ENCODE data around the gene SYNE2. TPM values are rescaled to one million over a fixed set of nuclear protein-coding genes. Genes with fewer than 3 reads are reported as not detected.
"Not testable (repeated sequence)": the region's sequence is repeated elsewhere in the genome, so short reads cannot be mapped to it uniquely, and the experiment has no call there.

Gene SYNE2
- total RNA-seq: 10 to 100 TPM; 60.3 to 97.9 TPM
- polyA plus RNA-seq (ENCODE audit: insufficient read length in 2 of 2): 10 to 100 TPM; 49.1 to 51.6 TPM
- long read RNA-seq, donor 1, partial matches to known transcripts: 0 of 2 reads
- long read RNA-seq, donor 1, other reads (novel, unspliced or antisense): 0 of 2 reads
- long read RNA-seq, donor 2: 0 reads
- long read RNA-seq, donor 3, partial matches to known transcripts: 6 of 6 reads
- long read RNA-seq, donor 3, other reads (novel, unspliced or antisense): 0 of 6 reads
- long read RNA-seq, donor 4, partial matches to known transcripts: 0 of 1 reads
- long read RNA-seq, donor 4, other reads (novel, unspliced or antisense): 0 of 1 reads

GRCh38 chr14:63852817-63853731 is at the start of gene SYNE2:
SYNE2 (plus strand) TSS chr14:63853004; CDS start chr14:63909149, 56,145 bp downstream.
- H3K27ac ChIP-seq (ENCODE audit: low read depth, low read length): peak within 1 kb of the TSS; percentile 71
- H3K27me3 ChIP-seq (ENCODE audit: control insufficient read depth, insufficient read depth, low read length): no peaks in the 10 kb centered on the region
- H3K36me3 ChIP-seq (ENCODE audit: control insufficient read depth, insufficient read depth, low read length): no peaks in the 10 kb centered on the region
- no peaks in the 10 kb centered on the region for H3K9me3 ChIP-seq (ENCODE audit: control insufficient read depth, insufficient read depth, low read length)
- H3K4me1 ChIP-seq (ENCODE audit: control insufficient read depth, insufficient read depth, low read length): no peaks in the 10 kb centered on the region
- peak within 1 kb of the TSS; percentile 61 for H3K4me3 ChIP-seq (ENCODE audit: low read depth, low read length)
- peak in 5 of 6 donors; percentile 33 to 93 (median 58) for DNase-seq (ENCODE audit: low read depth in 4 of 6, low spot score in 6 of 6)
- under 1% methylated on average over 123 of the region's 124 CpGs for WGBS (ENCODE audit: insufficient coverage)

- H3K9me3 ChIP-seq (ENCODE audit: control insufficient read depth, insufficient read depth, low read length); H3K27ac ChIP-seq (ENCODE audit: low read depth, low read length); H3K4me3 ChIP-seq (ENCODE audit: low read depth, low read length); H3K4me1 ChIP-seq (ENCODE audit: control insufficient read depth, insufficient read depth, low read length); DNase-seq (ENCODE audit: low read depth in 4 of 6, low spot score in 6 of 6); H3K36me3 ChIP-seq (ENCODE audit: control insufficient read depth, insufficient read depth, low read length); H3K27me3 ChIP-seq (ENCODE audit: control insufficient read depth, insufficient read depth, low read length): not testable (repeated sequence)
- WGBS (ENCODE audit: insufficient coverage): 95% methylated on average over 27 of the region's 35 CpGs
Measured at GRCh38 chr14:63803221-63803791, 49.5 kb upstream of the SYNE2 start.

GRCh38 chr14:63806064-63806463 is 46.7 kb upstream of the SYNE2 start:
- not testable (repeated sequence) for H3K36me3 ChIP-seq (ENCODE audit: control insufficient read depth, insufficient read depth, low read length); H3K4me1 ChIP-seq (ENCODE audit: control insufficient read depth, insufficient read depth, low read length); DNase-seq (ENCODE audit: low read depth in 4 of 6, low spot score in 6 of 6); H3K27ac ChIP-seq (ENCODE audit: low read depth, low read length); H3K27me3 ChIP-seq (ENCODE audit: control insufficient read depth, insufficient read depth, low read length); H3K9me3 ChIP-seq (ENCODE audit: control insufficient read depth, insufficient read depth, low read length); H3K4me3 ChIP-seq (ENCODE audit: low read depth, low read length)
- WGBS (ENCODE audit: insufficient coverage): 100% methylated on average over 1 of the region's 2 CpGs

GRCh38 chr14:63811692-63812091 is 41.1 kb upstream of the SYNE2 start:
- WGBS (ENCODE audit: insufficient coverage): no CpG with 5 or more reads among the region's 3 CpGs
- DNase-seq (ENCODE audit: low read depth in 4 of 6, low spot score in 6 of 6); H3K4me1 ChIP-seq (ENCODE audit: control insufficient read depth, insufficient read depth, low read length); H3K27me3 ChIP-seq (ENCODE audit: control insufficient read depth, insufficient read depth, low read length); H3K27ac ChIP-seq (ENCODE audit: low read depth, low read length); H3K36me3 ChIP-seq (ENCODE audit: control insufficient read depth, insufficient read depth, low read length); H3K9me3 ChIP-seq (ENCODE audit: control insufficient read depth, insufficient read depth, low read length); H3K4me3 ChIP-seq (ENCODE audit: low read depth, low read length): not testable (repeated sequence)

- no peaks in the 10 kb centered on the region for H3K27me3 ChIP-seq (ENCODE audit: control insufficient read depth, insufficient read depth, low read length)
- H3K9me3 ChIP-seq (ENCODE audit: control insufficient read depth, insufficient read depth, low read length): no peaks in the 10 kb centered on the region
- H3K36me3 ChIP-seq (ENCODE audit: control insufficient read depth, insufficient read depth, low read length): no peaks in the 10 kb centered on the region
- DNase-seq (ENCODE audit: low read depth in 4 of 6, low spot score in 6 of 6): no peak
- H3K4me1 ChIP-seq (ENCODE audit: control insufficient read depth, insufficient read depth, low read length): no peaks in the 10 kb centered on the region
- no peak overlapping the region for H3K27ac ChIP-seq (ENCODE audit: low read depth, low read length)
- no peak overlapping the region for H3K4me3 ChIP-seq (ENCODE audit: low read depth, low read length)
- no CpG with 5 or more reads among the region's 1 CpG for WGBS (ENCODE audit: insufficient coverage)
Measured at GRCh38 chr14:63833728-63834127, 19.1 kb upstream of the SYNE2 start.

GRCh38 chr14:63840981-63841380 is 11.8 kb upstream of the SYNE2 start:
- no peaks in the 10 kb centered on the region for H3K36me3 ChIP-seq (ENCODE audit: control insufficient read depth, insufficient read depth, low read length)
- H3K4me3 ChIP-seq (ENCODE audit: low read depth, low read length): no peak overlapping the region
- no peaks in the 10 kb centered on the region for H3K27me3 ChIP-seq (ENCODE audit: control insufficient read depth, insufficient read depth, low read length)
- H3K9me3 ChIP-seq (ENCODE audit: control insufficient read depth, insufficient read depth, low read length): peaks cover 7% of the 10 kb centered on the region
- no peak overlapping the region for H3K27ac ChIP-seq (ENCODE audit: low read depth, low read length)
- H3K4me1 ChIP-seq (ENCODE audit: control insufficient read depth, insufficient read depth, low read length): no peaks in the 10 kb centered on the region
- DNase-seq (ENCODE audit: low read depth in 4 of 6, low spot score in 6 of 6): no peak
- WGBS (ENCODE audit: insufficient coverage): 27% methylated on average over 1 of the region's 1 CpG

GRCh38 chr14:63843796-63844195 is 9.0 kb upstream of the SYNE2 start:
- H3K4me3 ChIP-seq (ENCODE audit: low read depth, low read length): no peak overlapping the region
- DNase-seq (ENCODE audit: low read depth in 4 of 6, low spot score in 6 of 6): no peak
- no peaks in the 10 kb centered on the region for H3K36me3 ChIP-seq (ENCODE audit: control insufficient read depth, insufficient read depth, low read length)
- peaks cover 7% of the 10 kb centered on the region for H3K9me3 ChIP-seq (ENCODE audit: control insufficient read depth, insufficient read depth, low read length)
- H3K4me1 ChIP-seq (ENCODE audit: control insufficient read depth, insufficient read depth, low read length): no peaks in the 10 kb centered on the region
- H3K27ac ChIP-seq (ENCODE audit: low read depth, low read length): no peak overlapping the region
- H3K27me3 ChIP-seq (ENCODE audit: control insufficient read depth, insufficient read depth, low read length): no peaks in the 10 kb centered on the region
- WGBS (ENCODE audit: insufficient coverage): no CpG with 5 or more reads among the region's 3 CpGs

GRCh38 chr14:63848890-63849289 is 3.9 kb upstream of the SYNE2 start:
- Histone ChIP-seq H3K36me3 (ENCODE audit: control insufficient read depth, insufficient read depth, low read length) (no peaks in the 10 kb centered on the region), H3K4me3 (ENCODE audit: low read depth, low read length) (no peak overlapping the region), H3K9me3 (ENCODE audit: control insufficient read depth, insufficient read depth, low read length) (no peaks in the 10 kb centered on the region), H3K27me3 (ENCODE audit: control insufficient read depth, insufficient read depth, low read length) (no peaks in the 10 kb centered on the region), H3K4me1 (ENCODE audit: control insufficient read depth, insufficient read depth, low read length) (no peaks in the 10 kb centered on the region), H3K27ac (ENCODE audit: low read depth, low read length) (no peak overlapping the region)
- no peak for DNase-seq (ENCODE audit: low read depth in 4 of 6, low spot score in 6 of 6)

- no peaks in the 10 kb centered on the region for H3K36me3 ChIP-seq (ENCODE audit: control insufficient read depth, insufficient read depth, low read length)
- 6% methylated on average over 18 of the region's 18 CpGs for WGBS (ENCODE audit: insufficient coverage)
- no peaks in the 10 kb centered on the region for H3K27me3 ChIP-seq (ENCODE audit: control insufficient read depth, insufficient read depth, low read length)
- H3K4me1 ChIP-seq (ENCODE audit: control insufficient read depth, insufficient read depth, low read length): no peaks in the 10 kb centered on the region
- H3K4me3 ChIP-seq (ENCODE audit: low read depth, low read length): peak overlapping the region; percentile 52
- no peaks in the 10 kb centered on the region for H3K9me3 ChIP-seq (ENCODE audit: control insufficient read depth, insufficient read depth, low read length)
- DNase-seq (ENCODE audit: low read depth in 4 of 6, low spot score in 6 of 6): peak in 2 of 6 donors; percentile 19 to 52
- H3K27ac ChIP-seq (ENCODE audit: low read depth, low read length): peak overlapping the region; percentile 69
Measured at GRCh38 chr14:63852271-63852816, 460 bp upstream of the SYNE2 start.

Data from spinal cord (tissue), 10 donors.